Keratinocyte (primary cell): ENCODE results near the gene DNASE1. TPM values are rescaled to one million over a fixed set of nuclear protein-coding genes. Genes with fewer than 3 reads are reported as not detected.

Experiments
- DNase-seq: peaks from one replicate; pipeline ENCODE4 v3.0.0-alpha.2; 2011; ENCODE audit warnings: low read depth, missing footprints, low spot score
- FAIRE-seq: peaks from 2 replicates; lab custom pipeline; 2011; peaks lifted over from hg19 to GRCh38; lab: Jason Lieb, UNC
- H2AFZ ChIP-seq: 2 replicates; pipeline ENCODE4 v1.6.0; 2012; ENCODE audit warnings: low read length, control low read depth, inconsistent platforms; ENCODE audit not compliant: control insufficient read depth
- H3K27ac ChIP-seq: 2 replicates; pipeline ENCODE4 v1.5.1; 2011; ENCODE audit warnings: low read length; ENCODE audit not compliant: control insufficient read depth, insufficient read depth
- H3K27me3 ChIP-seq: 3 replicates; pipeline ENCODE4 v1.6.0; 2011; ENCODE audit warnings: low read length; ENCODE audit not compliant: control insufficient read depth, insufficient read depth; ENCODE audit errors: extremely low read depth
- H3K36me3 ChIP-seq, 2 experiments: 2 replicates in 1 of 2; 3 replicates in 1 of 2; pipeline ENCODE4 v1.5.1; 2011; ENCODE audit warnings: low read length in 2 of 2, mild to moderate bottlenecking in 1 of 2; ENCODE audit not compliant: control insufficient read depth in 2 of 2, insufficient read depth in 2 of 2; ENCODE audit errors: extremely low read depth in 1 of 2
- H3K4me1 ChIP-seq: 3 replicates; pipeline ENCODE4 v1.5.1; 2011; ENCODE audit warnings: low read length; ENCODE audit not compliant: control insufficient read depth, insufficient read depth; ENCODE audit errors: extremely low read depth
- H3K4me2 ChIP-seq: 3 replicates; pipeline ENCODE4 v1.6.0; 2011; ENCODE audit warnings: low read depth, low read length; ENCODE audit not compliant: control insufficient read depth, insufficient read depth; ENCODE audit errors: extremely low read depth
- H3K4me3 ChIP-seq, 3 experiments: fragments of 200-600 bp in 1 of 3; sonication (generic) in 1 of 3; 2 replicates in 2 of 3; 3 replicates in 1 of 3; pipeline ENCODE4 v1.5.1; 2011 to 2016; ENCODE audit warnings: low read length in 3 of 3, mild to moderate bottlenecking in 3 of 3, control low read depth in 2 of 3, inconsistent platforms in 1 of 3, low read depth in 1 of 3, mixed read lengths in 1 of 3, mixed run types in 1 of 3, moderate library complexity in 1 of 3; ENCODE audit not compliant: control insufficient read depth in 2 of 3, insufficient read depth in 2 of 3; ENCODE audit errors: extremely low read depth in 1 of 3
- H3K79me2 ChIP-seq: 2 replicates; pipeline ENCODE4 v1.6.0; 2012; ENCODE audit warnings: low read length; ENCODE audit not compliant: control insufficient read depth, insufficient read depth
- H3K9ac ChIP-seq: 3 replicates; pipeline ENCODE4 v1.6.0; 2011; ENCODE audit warnings: low read length; ENCODE audit not compliant: control insufficient read depth, insufficient read depth; ENCODE audit errors: extremely low read depth
- H3K9me1 ChIP-seq: 3 replicates; pipeline ENCODE4 v1.6.0; 2011; ENCODE audit warnings: low read length; ENCODE audit not compliant: control insufficient read depth, insufficient read depth; ENCODE audit errors: extremely low read depth
- H3K9me3 ChIP-seq: 2 replicates; pipeline ENCODE4 v1.5.1; 2012; ENCODE audit warnings: low read depth, low read length; ENCODE audit not compliant: control insufficient read depth
- H4K20me1 ChIP-seq: 3 replicates; pipeline ENCODE4 v1.6.0; 2011; ENCODE audit warnings: low read length; ENCODE audit not compliant: control insufficient read depth, insufficient read depth; ENCODE audit errors: extremely low read depth
- CTCF ChIP-seq, 3 experiments: IDR thresholded peaks in 1 of 3; conservative IDR thresholded peaks in 1 of 3; optimal IDR thresholded peaks in 1 of 3; 2 replicates in 2 of 3; 3 replicates in 1 of 3; pipeline versions ENCODE3 to v1.5.1; 2011; ENCODE audit warnings: low read length in 3 of 3, mild to moderate bottlenecking in 3 of 3, moderate library complexity in 2 of 3, control low read depth in 1 of 3, inconsistent platforms in 1 of 3; ENCODE audit not compliant: insufficient read depth in 2 of 3; ENCODE audit errors: extremely low read depth in 1 of 3
- EZH2 ChIP-seq: IDR thresholded peaks from one replicate; pipeline ENCODE4 v1.6.1; 2012; ENCODE audit warnings: inconsistent platforms, mild to moderate bottlenecking, low read length, moderate library complexity
- dilution Hi-C: fragments of 300-500 bp; cut with MboI; formaldehyde crosslinking; loops from one replicate; pipeline ENCODE4 v1.7.0; 2020; ENCODE audit warnings: low sequenced_read_pairs; ENCODE audit not compliant: extremely low pct_ligation_motif_present
- polyA plus RNA-seq, 5 experiments: library from polyadenylated mRNA; depleted of rRNA in 3 of 5; stranded (reverse) in 3 of 5; stranded (forward) in 1 of 5; unstranded in 1 of 5; fragments of >200 nt; gene quantifications; 1 replicate in 1 of 5; 2 replicates in 3 of 5; 3 replicates in 1 of 5; pipeline versions ENCODE4 v1.2.1 to v1.2.3, GENCODE V29; 2011 to 2012; ENCODE audit warnings: missing spikeins in 2 of 5, low read depth in 1 of 5, low replicate concordance in 1 of 5

Gene DNASE1
- polyA plus RNA-seq, 1 donor (not counting 4 experiments of a cell fraction or from before 2014, with no cell fraction given) = 5.2 TPM

- peaks cover 6% of the 10 kb centered on the region in 2 experiments for H3K36me3 ChIP-seq
- H3K27me3 ChIP-seq = no peaks in the 10 kb centered on the region
- H3K4me2 ChIP-seq = peak within 1 kb of the TSS; percentile 98
- H3K4me1 ChIP-seq = peaks cover 13% of the 10 kb centered on the region
- H3K9me1 ChIP-seq = peaks cover 3% of the 10 kb centered on the region
- H2AFZ ChIP-seq = peak within 1 kb of the TSS; percentile 88
- FAIRE-seq = no peak
- peak within 1 kb of the TSS; percentile 86 for H3K9ac ChIP-seq
- peak; percentile 66 for DNase-seq
- H3K9me3 ChIP-seq = no peaks in the 10 kb centered on the region
- dilution Hi-C loops = no loop called here
- no peak for TF ChIP-seq EZH2
- H3K4me3 ChIP-seq = peak within 1 kb of the TSS; percentile 93 to 97 (median 94)
- no peaks in the 10 kb centered on the region for H4K20me1 ChIP-seq
- peaks cover 43% of the 10 kb centered on the region for H3K79me2 ChIP-seq
- peak within 1 kb of the TSS; percentile 51 for H3K27ac ChIP-seq
Measured at GRCh38 chr16:3611146-3611975, 43.1 kb upstream of the DNASE1 start, which contains the start of gene SLX4. Gene SLX4, minus strand, starts transcription at chr16:3611606. Its CDS starts 2,642 bp downstream, at chr16:3608964.

- peaks cover 45% of the 10 kb centered on the region for H3K79me2 ChIP-seq
- H3K4me3 ChIP-seq = peak overlapping the region; percentile 93 to 97 (median 94)
- H3K4me1 ChIP-seq = peaks cover 20% of the 10 kb centered on the region
- no peaks in the 10 kb centered on the region for H3K27me3 ChIP-seq
- TF ChIP-seq CTCF (optimal IDR thresholded peaks at IDR 0.05 in 1 of 3, IDR thresholded peaks at IDR 0.05 in 1 of 3, conservative IDR thresholded peaks at IDR 0.05 in 1 of 3; ENCODE audit: extremely low read depth in 1 of 3, insufficient read depth in 2 of 3, low read length in 3 of 3) (no peak), EZH2 (no peak)
- no peaks in the 10 kb centered on the region for H3K9me3 ChIP-seq
- no peaks in the 10 kb centered on the region for H4K20me1 ChIP-seq
- H3K9me1 ChIP-seq = peaks cover 3% of the 10 kb centered on the region
- FAIRE-seq (no peak), DNase-seq (no peak)
- H3K9ac ChIP-seq = peak overlapping the region; percentile 86
- peak overlapping the region; percentile 89 for H3K4me2 ChIP-seq
- peaks cover 6% of the 10 kb centered on the region in 2 experiments for H3K36me3 ChIP-seq
- dilution Hi-C loops = no loop called here
- no peak overlapping the region for H2AFZ ChIP-seq
- H3K27ac ChIP-seq = no peak overlapping the region
Measured at GRCh38 chr16:3612510-3613466, 41.7 kb upstream of the DNASE1 start.
